AG04449 (cell line): ENCODE results near the gene ST3GAL4.
"Not testable (repeated sequence)": the region's sequence is repeated elsewhere in the genome, so short reads cannot be mapped to it uniquely, and the experiment has no call there.

Source experiments
- CTCF ChIA-PET: fragments of 350-600 bp; formaldehyde crosslinking; extraction: SDS; loops from one replicate; lab custom pipeline; 2021; ENCODE audit warnings: antibody characterized with exemption; lab: Yijun Ruan, JAX
- POLR2A ChIA-PET: fragments of 400-600, 350-600 bp; formaldehyde crosslinking; extraction: SDS; loops from one replicate; lab custom pipeline; 2020; ENCODE audit warnings: antibody characterized with exemption, inconsistent platforms; lab: Yijun Ruan, JAX
- DNase-seq: peaks from one replicate; pipeline ENCODE4 v3.0.0-alpha.2; 2010; ENCODE audit warnings: low read depth, low spot score
- H3K4me3 ChIP-seq: 2 replicates; pipeline ENCODE4 v1.5.1; 2011; ENCODE audit warnings: low read depth, mild to moderate bottlenecking, control low read depth, low read length
- CTCF ChIP-seq: IDR thresholded peaks from one replicate; pipeline ENCODE4 v1.5.1; 2011; ENCODE audit warnings: mild to moderate bottlenecking, moderate library complexity, low read length, control low read depth, inconsistent platforms; ENCODE audit not compliant: insufficient read depth; ENCODE audit errors: missing control alignments

The ST3GAL4 gene

GRCh38 chr11:126391286-126391954, 35.9 kb downstream of the ST3GAL4 start:
- CTCF ChIA-PET = no interaction called here
- POLR2A ChIA-PET = interaction anchor here (1.0 kb wide), 1 partner anchor 36 kb away, joined by 3 read pairs; the partner anchor contains the start of gene ST3GAL4
- no peak for TF ChIP-seq CTCF
- no peak for DNase-seq
- no peak overlapping the region for H3K4me3 ChIP-seq

- DNase-seq = no peak
- ChIA-PET POLR2A (interaction anchor here (1.0 kb wide), 1 partner anchor 36 kb away, joined by 3 read pairs; the partner anchor contains the start of gene ST3GAL4), CTCF (interaction anchor here (0.9 to 1.7 kb wide), 3 partner anchors 19 to 81 kb away, joined by 4 to 5 read pairs (median 4); no protein-coding TSS in a partner anchor)
- H3K4me3 ChIP-seq = no peak overlapping the region
- TF ChIP-seq CTCF = no peak
Measured at GRCh38 chr11:126391970-126392632, 36.6 kb downstream of the ST3GAL4 start.

GRCh38 chr11:126392633-126393013, 37.1 kb downstream of the ST3GAL4 start:
- no peak for TF ChIP-seq CTCF

GRCh38 chr11:126393143-126393542, 37.7 kb downstream of the ST3GAL4 start:
- H3K4me3 ChIP-seq = no peak overlapping the region
- POLR2A ChIA-PET = no interaction called here
- CTCF ChIA-PET = interaction anchor here (1.1 to 1.7 kb wide), 2 partner anchors 18 to 82 kb away, joined by 4 to 5 read pairs; no protein-coding TSS in a partner anchor

More at GRCh38 chr11:126392633-126393013, 37.1 kb downstream of the ST3GAL4 start:
- no peak for DNase-seq
- ChIA-PET CTCF (interaction anchor here (0.9 to 1.7 kb wide), 3 partner anchors 18 to 82 kb away, joined by 4 to 5 read pairs (median 4); no protein-coding TSS in a partner anchor), POLR2A (interaction anchor here (1.0 kb wide), 1 partner anchor 37 kb away, joined by 3 read pairs; the partner anchor contains the start of gene ST3GAL4)
- no peak overlapping the region for H3K4me3 ChIP-seq

GRCh38 chr11:126394036-126394435, 38.5 kb downstream of the ST3GAL4 start:
- CTCF ChIA-PET = interaction anchor here (1.7 kb wide), 1 partner anchor 83 kb away, joined by 5 read pairs; no protein-coding TSS in a partner anchor
- no peak overlapping the region for H3K4me3 ChIP-seq
- POLR2A ChIA-PET = no interaction called here

More at GRCh38 chr11:126393143-126393542, 37.7 kb downstream of the ST3GAL4 start:
- no peak for DNase-seq
- TF ChIP-seq CTCF = no peak

GRCh38 chr11:126394634-126395072, 39.2 kb downstream of the ST3GAL4 start:
- DNase-seq, CTCF ChIA-PET, H3K4me3 ChIP-seq, POLR2A ChIA-PET: not testable (repeated sequence)

More at GRCh38 chr11:126394036-126394435, 38.5 kb downstream of the ST3GAL4 start:
- DNase-seq = no peak
- TF ChIP-seq CTCF = no peak

GRCh38 chr11:126395784-126396183, 40.3 kb downstream of the ST3GAL4 start:
- POLR2A ChIA-PET, H3K4me3 ChIP-seq, DNase-seq: not testable (repeated sequence)
- CTCF ChIA-PET = interaction anchor here (1.3 kb wide), 1 partner anchor 85 kb away, joined by 3 read pairs; no protein-coding TSS in a partner anchor

- CTCF ChIA-PET = interaction anchor here (1.3 kb wide), 1 partner anchor 85 kb away, joined by 3 read pairs; no protein-coding TSS in a partner anchor
- H3K4me3 ChIP-seq, DNase-seq, POLR2A ChIA-PET: not testable (repeated sequence)
Measured at GRCh38 chr11:126396266-126396665, 40.8 kb downstream of the ST3GAL4 start.
